Liver (tissue), 9 donors: Measurements from ENCODE around the gene C2orf69. TPM values are rescaled to one million over a fixed set of nuclear protein-coding genes. Genes with fewer than 3 reads are reported as not detected.
A peak's percentile ranks its signal among the peaks of the same experiment; 100 is the strongest.

Experiments used
- DNase-seq: peaks from one replicate; pipeline ENCODE4 v3.0.0-alpha.2; 2017; ENCODE audit warnings: low spot score
- H3K27ac ChIP-seq, 2 donors: one replicate each; pipeline ENCODE4 v1.7.0; 2013; ENCODE audit warnings: inconsistent platforms in 2 of 2, low read length in 2 of 2, control low read depth in 1 of 2, low read depth in 1 of 2, mild to moderate bottlenecking in 1 of 2
- H3K27me3 ChIP-seq, 4 donors: one replicate each; pipeline versions ENCODE4 v1.6.1 to v1.7.0; 2013; ENCODE audit warnings: low read length in 3 of 4, inconsistent platforms in 1 of 4, mild to moderate bottlenecking in 1 of 4, moderate library complexity in 1 of 4; ENCODE audit not compliant: control insufficient read depth in 4 of 4, insufficient read depth in 4 of 4
- H3K36me3 ChIP-seq, 4 donors: one replicate each; pipeline versions ENCODE4 v1.6.1 to v1.7.0; 2013; ENCODE audit warnings: low read length in 3 of 4, mild to moderate bottlenecking in 3 of 4, low read depth in 1 of 4, moderate library complexity in 1 of 4; ENCODE audit not compliant: control insufficient read depth in 4 of 4, insufficient read depth in 3 of 4
- H3K4me1 ChIP-seq, 4 donors: one replicate each; pipeline versions ENCODE4 v1.6.1 to v1.7.0; 2013; ENCODE audit warnings: low read length in 3 of 4, mild to moderate bottlenecking in 3 of 4, moderate library complexity in 1 of 4; ENCODE audit not compliant: control insufficient read depth in 4 of 4, insufficient read depth in 4 of 4
- H3K4me3 ChIP-seq, 3 donors: one replicate each; pipeline versions ENCODE4 v1.6.1 to v1.7.0; 2013; ENCODE audit warnings: low read length in 3 of 3, control low read depth in 1 of 3, low read depth in 1 of 3, mild to moderate bottlenecking in 1 of 3
- H3K9ac ChIP-seq, 2 donors: one replicate each; pipeline ENCODE4 v1.7.0; 2013; ENCODE audit warnings: low read length in 2 of 2, mild to moderate bottlenecking in 2 of 2, moderate library complexity in 2 of 2, control low read depth in 1 of 2, low read depth in 1 of 2
- H3K9me3 ChIP-seq, 4 donors: one replicate each; pipeline versions ENCODE4 v1.6.1 to v1.7.0; 2013; ENCODE audit warnings: low read length in 3 of 4; ENCODE audit not compliant: control insufficient read depth in 4 of 4
- ATF3 ChIP-seq: IDR thresholded peaks from 2 replicates; pipeline ENCODE4 v1.6.1; 2016; ENCODE audit warnings: antibody characterized with exemption
- CTCF ChIP-seq: fragments of 150-350 bp; IDR thresholded peaks from 2 replicates; pipeline ENCODE4 v1.5.1; 2017; ENCODE audit warnings: improper control_type of control experiment, low read depth, low read length; ENCODE audit not compliant: missing input control
- EGR1 ChIP-seq, 2 donors: IDR thresholded peaks; 2 replicates each; pipeline ENCODE4 v1.6.1; 2016 to 2018; ENCODE audit warnings: antibody characterized with exemption in 2 of 2, low read depth in 2 of 2
- FOXA1 ChIP-seq: IDR thresholded peaks from 2 replicates; pipeline ENCODE4 v1.6.1; 2016; ENCODE audit warnings: antibody characterized with exemption
- FOXA2 ChIP-seq: IDR thresholded peaks from 2 replicates; pipeline ENCODE4 v1.6.1; 2016; ENCODE audit warnings: antibody characterized with exemption
- GABPA ChIP-seq, 2 donors: IDR thresholded peaks in 1 of 2; conservative IDR thresholded peaks in 1 of 2; 2 replicates each; pipeline ENCODE4 v1.6.1; 2016; ENCODE audit warnings: antibody characterized with exemption in 2 of 2, mild to moderate bottlenecking in 1 of 2, moderate library complexity in 1 of 2
- HNF4A ChIP-seq, 2 donors: conservative IDR thresholded peaks; 2 replicates each; pipeline ENCODE4 v1.6.1; 2016; ENCODE audit warnings: antibody characterized with exemption in 2 of 2, mild to moderate bottlenecking in 2 of 2
- HNF4G ChIP-seq: IDR thresholded peaks from 2 replicates; pipeline ENCODE4 v1.6.1; 2016; ENCODE audit warnings: antibody characterized with exemption
- JUND ChIP-seq, 2 donors: IDR thresholded peaks; 2 replicates each; pipeline ENCODE4 v1.6.1; 2016; ENCODE audit warnings: antibody characterized with exemption in 2 of 2
- MAX ChIP-seq: IDR thresholded peaks from 2 replicates; pipeline ENCODE4 v1.6.1; 2016; ENCODE audit warnings: antibody characterized with exemption
- NR2F2 ChIP-seq: IDR thresholded peaks from 2 replicates; pipeline ENCODE4 v1.6.1; 2016; ENCODE audit warnings: antibody characterized with exemption
- RAD21 ChIP-seq, 2 donors: IDR thresholded peaks; 2 replicates each; pipeline ENCODE4 v1.6.1; 2016; ENCODE audit warnings: antibody characterized with exemption in 2 of 2, mild to moderate bottlenecking in 2 of 2
- REST ChIP-seq: IDR thresholded peaks from 2 replicates; pipeline ENCODE4 v1.6.1; 2016; ENCODE audit warnings: antibody characterized with exemption, mild to moderate bottlenecking
- RXRA ChIP-seq, 2 donors: IDR thresholded peaks; 2 replicates each; pipeline ENCODE4 v1.6.1; 2017 to 2018; ENCODE audit warnings: antibody characterized with exemption in 2 of 2, mild to moderate bottlenecking in 1 of 2
- SP1 ChIP-seq: IDR thresholded peaks from 2 replicates; pipeline ENCODE4 v1.6.1; 2018; ENCODE audit warnings: antibody characterized with exemption, mild to moderate bottlenecking
- TAF1 ChIP-seq: conservative IDR thresholded peaks from 2 replicates; pipeline ENCODE4 v1.6.1; 2016; ENCODE audit warnings: antibody characterized with exemption, mild to moderate bottlenecking
- YY1 ChIP-seq: IDR thresholded peaks from 2 replicates; pipeline ENCODE4 v1.6.1; 2016; ENCODE audit warnings: antibody characterized with exemption, mild to moderate bottlenecking
- ZBTB33 ChIP-seq: IDR thresholded peaks from 2 replicates; pipeline ENCODE4 v1.6.1; 2016; ENCODE audit warnings: antibody characterized with exemption
- WGBS: extraction: QIAGEN DNeasy Blood & Tissue Kit; methylation state at CpG from one replicate; pipeline ENCODE4 v1.1.7; 2013; 5-methylcytosine and 5-hydroxymethylcytosine counted together
- polyA plus RNA-seq, 2 donors: library from polyadenylated mRNA; stranded (reverse) in 1 of 2; unstranded in 1 of 2; fragments of 200-250 nt in 1 of 2; fragments of >200 nt in 1 of 2; fragmentation: Nextera tagmentation in 1 of 2; extraction: Ambion mirVana in 1 of 2; gene quantifications; one replicate each; pipeline versions ENCODE4 v1.2.1 to v1.2.3, GENCODE V29; 2013 to 2015
- total RNA-seq, 2 donors: library from RNA; depleted of rRNA; stranded (reverse); fragments of >200 nt; gene quantifications; one replicate each; pipeline ENCODE4 v1.2.3, GENCODE V29; 2014
- donor health status: healthy.
- donor health status: healthy.
- donor health status: healthy.
- donor health status: healthy.
- donor health status: healthy.

The C2orf69 gene
- total and polyA plus RNA-seq, 4 donors: 4.3 to 9.1 (median 6.2) TPM

GRCh38 chr2:199956062-199956380 is 44.9 kb downstream of the C2orf69 start:
- peaks cover 3 to 15% (median 12%) of the 10 kb centered on the region in 4 donors for H3K36me3 ChIP-seq
- peak overlapping the region; percentile 84 to 99 (median 96) for H3K4me3 ChIP-seq
- no peak for DNase-seq
- peaks cover 5 to 46% (median 27%) of the 10 kb centered on the region in 4 donors for H3K4me1 ChIP-seq
- peak overlapping the region; percentile 92 to 93 for H3K27ac ChIP-seq
- peak overlapping the region; percentile 87 to 99 for H3K9ac ChIP-seq
- no peak for TF ChIP-seq HNF4G
- no peak for TF ChIP-seq TAF1
- TF ChIP-seq ZBTB33: no peak
- TF ChIP-seq FOXA1: no peak
- TF ChIP-seq MAX: no peak
- TF ChIP-seq NR2F2: no peak
- no peak for TF ChIP-seq JUND (IDR thresholded peaks at IDR 0.05)
- TF ChIP-seq CTCF: no peak
- TF ChIP-seq GABPA (IDR thresholded peaks at IDR 0.05 in 1 of 2, conservative IDR thresholded peaks at IDR 0.05 in 1 of 2): no peak
- TF ChIP-seq ATF3: no peak
- TF ChIP-seq SP1: no peak
- TF ChIP-seq FOXA2: no peak
- no peak for TF ChIP-seq RXRA (IDR thresholded peaks at IDR 0.05)
- TF ChIP-seq EGR1 (IDR thresholded peaks at IDR 0.05; ENCODE audit: low read depth in 2 of 2): no peak
- no peak for TF ChIP-seq YY1
- no peak for TF ChIP-seq RAD21 (IDR thresholded peaks at IDR 0.05)
- TF ChIP-seq HNF4A (conservative IDR thresholded peaks at IDR 0.05): no peak
- H3K9me3 ChIP-seq: no peaks in the 10 kb centered on the region
- under 1% methylated on average over 10 of the region's 10 CpGs for WGBS
- H3K27me3 ChIP-seq: no peaks in the 10 kb centered on the region

GRCh38 chr2:199958014-199958413 is 46.9 kb downstream of the C2orf69 start:
- H3K27ac ChIP-seq: no peak overlapping the region
- no peak for DNase-seq
- WGBS: 95% methylated on average over 4 of the region's 4 CpGs
- H3K9ac ChIP-seq: no peak overlapping the region
- no peaks in the 10 kb centered on the region for H3K9me3 ChIP-seq
- H3K27me3 ChIP-seq: no peaks in the 10 kb centered on the region
- H3K36me3 ChIP-seq: peaks cover 12 to 30% (median 23%) of the 10 kb centered on the region in 4 donors
- H3K4me1 ChIP-seq: peaks cover 5 to 41% (median 27%) of the 10 kb centered on the region in 4 donors
- H3K4me3 ChIP-seq: no peak overlapping the region
- TF ChIP-seq REST (no peak), FOXA1 (no peak), MAX (no peak), JUND (IDR thresholded peaks at IDR 0.05) (no peak), NR2F2 (no peak)
